Sigmoid colon (tissue), 7 donors: ENCODE data around the gene ZNF778. TPM values are rescaled to one million over a fixed set of nuclear protein-coding genes. Genes with fewer than 3 reads are reported as not detected.

ENCODE experiments used
- DNase-seq: peaks from one replicate; pipeline ENCODE4 v3.0.0-alpha.2; 2019
- H3K27ac ChIP-seq, 4 donors: fragments of 200-600 bp; sonication (generic); one replicate each; pipeline ENCODE4 v1.5.1; 2016 to 2019; ENCODE audit warnings: mild to moderate bottlenecking in 1 of 4
- H3K27me3 ChIP-seq, 3 donors: fragments of 200-600 bp; sonication (generic); one replicate each; pipeline ENCODE4 v1.5.1; 2019; ENCODE audit warnings: mild to moderate bottlenecking in 1 of 3
- H3K36me3 ChIP-seq, 4 donors: fragments of 200-600 bp; sonication (generic); one replicate each; pipeline ENCODE4 v1.5.1; 2016 to 2019
- H3K4me1 ChIP-seq, 4 donors: fragments of 200-600 bp; sonication (generic); one replicate each; pipeline ENCODE4 v1.5.1; 2017 to 2019
- H3K4me3 ChIP-seq, 4 donors: fragments of 200-600 bp; sonication (generic); one replicate each; pipeline ENCODE4 v1.5.1; 2017 to 2019; ENCODE audit warnings: mild to moderate bottlenecking in 2 of 4, moderate library complexity in 1 of 4
- H3K9me3 ChIP-seq, 4 donors: fragments of 200-600 bp in 3 of 4; sonication (generic) in 3 of 4; one replicate each; pipeline versions ENCODE4 v1.5.1 to v1.6.1; 2013 to 2019
- EP300 ChIP-seq, 4 donors: sonication (generic); formaldehyde crosslinking; IDR thresholded peaks; one replicate each; pipeline ENCODE4 v1.6.1; 2017; ENCODE audit warnings: antibody characterized with exemption in 4 of 4
- POLR2A ChIP-seq, 2 donors: fragments of 450-650 bp; IDR thresholded peaks; one replicate each; pipeline ENCODE4 v1.6.1; 2016; ENCODE audit warnings: antibody characterized with exemption in 2 of 2, mild to moderate bottlenecking in 2 of 2, moderate library complexity in 2 of 2
- POLR2AphosphoS5 ChIP-seq, 4 donors: sonication (generic); formaldehyde crosslinking; IDR thresholded peaks; one replicate each; pipeline ENCODE4 v1.6.1; 2017; ENCODE audit warnings: antibody characterized with exemption in 4 of 4
- WGBS, 2 donors: extraction: QIAGEN DNeasy Blood & Tissue Kit; methylation state at CpG; one replicate each; pipeline ENCODE4 v1.1.7; 2013; 5-methylcytosine and 5-hydroxymethylcytosine counted together
- intact Hi-C: fragments of 100-400 bp; cut with DNase I; formaldehyde crosslinking; loops from one replicate; pipeline ENCODE4 v1.15.1; 2023
- polyA plus RNA-seq, 3 donors: library from polyadenylated mRNA; stranded (reverse); fragments of 200-250 nt; gene quantifications; one replicate each; pipeline ENCODE4 v1.2.3, GENCODE V29; 2013
- total RNA-seq, 4 donors: library from RNA; depleted of rRNA; stranded (reverse); fragments of >200 nt; gene quantifications; one replicate each; pipeline ENCODE4 v1.1.0, GENCODE V29; 2016
- TF ChIP-seq, protein P1 (sequence below), 4 experiments: fragments of 450-650 bp in 3 of 4; fragments of 200-600 bp in 1 of 4; IDR thresholded peaks; one replicate each; pipeline ENCODE4 v1.5.1; 2016 to 2019; ENCODE audit warnings: antibody characterized with exemption in 4 of 4, mild to moderate bottlenecking in 3 of 4, moderate library complexity in 2 of 4
- donor health status: healthy with polysubstance abuse.
- donor health status: Bipolar disorder and iron deficiency.
- donor health status: healthy.

The ZNF778 gene
- total and polyA plus RNA-seq, 7 donors = 0.69 to 96.1 (median 12.2) TPM

DNA sequence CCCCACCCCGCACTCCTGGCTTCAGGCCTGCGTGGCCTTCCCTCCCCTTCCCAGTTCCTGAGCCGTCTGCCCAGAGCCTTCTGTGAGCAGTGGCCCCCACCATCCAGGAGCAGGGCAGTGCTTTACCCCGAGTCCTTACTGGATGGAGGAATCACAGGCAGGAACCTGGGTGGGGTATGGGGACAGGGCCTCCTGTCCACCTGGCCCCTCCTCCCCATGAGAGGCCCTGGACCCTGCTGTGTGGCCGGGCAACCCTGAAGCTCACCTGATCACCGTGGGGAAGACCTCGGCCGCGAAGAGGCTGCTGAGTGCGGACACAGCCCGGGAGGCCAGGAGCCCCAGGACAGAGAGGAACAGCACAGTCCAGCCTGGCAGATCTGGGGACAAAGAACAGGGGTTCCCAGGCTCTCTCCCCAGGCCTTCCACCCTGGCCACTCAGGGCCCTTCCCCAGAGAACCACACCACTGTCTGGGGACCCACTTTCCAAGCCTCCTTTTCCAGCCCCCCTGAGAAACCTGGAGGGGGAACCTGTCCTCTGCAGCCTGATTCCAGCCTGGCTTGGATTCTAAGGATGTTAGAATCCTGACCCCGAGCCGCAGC is 20.4 kb upstream of the ZNF778 start:
- Histone ChIP-seq H3K27me3 (peaks cover 35 to 54% (median 53%) of the 10 kb centered on the region in 3 donors), H3K27ac (no peak overlapping the region), H3K4me3 (no peak overlapping the region), H3K9me3 (no peaks in the 10 kb centered on the region), H3K36me3 (no peaks in the 10 kb centered on the region), H3K4me1 (peaks cover 0 to 31% (median 22%) of the 10 kb centered on the region in 4 donors)
- no peak for DNase-seq
- intact Hi-C loops = no loop called here
- TF ChIP-seq POLR2AphosphoS5 (IDR thresholded peaks at IDR 0.05) (no peak), EP300 (IDR thresholded peaks at IDR 0.05) (no peak), POLR2A (IDR thresholded peaks at IDR 0.05) (no peak)
- TF ChIP-seq, protein P1, sequence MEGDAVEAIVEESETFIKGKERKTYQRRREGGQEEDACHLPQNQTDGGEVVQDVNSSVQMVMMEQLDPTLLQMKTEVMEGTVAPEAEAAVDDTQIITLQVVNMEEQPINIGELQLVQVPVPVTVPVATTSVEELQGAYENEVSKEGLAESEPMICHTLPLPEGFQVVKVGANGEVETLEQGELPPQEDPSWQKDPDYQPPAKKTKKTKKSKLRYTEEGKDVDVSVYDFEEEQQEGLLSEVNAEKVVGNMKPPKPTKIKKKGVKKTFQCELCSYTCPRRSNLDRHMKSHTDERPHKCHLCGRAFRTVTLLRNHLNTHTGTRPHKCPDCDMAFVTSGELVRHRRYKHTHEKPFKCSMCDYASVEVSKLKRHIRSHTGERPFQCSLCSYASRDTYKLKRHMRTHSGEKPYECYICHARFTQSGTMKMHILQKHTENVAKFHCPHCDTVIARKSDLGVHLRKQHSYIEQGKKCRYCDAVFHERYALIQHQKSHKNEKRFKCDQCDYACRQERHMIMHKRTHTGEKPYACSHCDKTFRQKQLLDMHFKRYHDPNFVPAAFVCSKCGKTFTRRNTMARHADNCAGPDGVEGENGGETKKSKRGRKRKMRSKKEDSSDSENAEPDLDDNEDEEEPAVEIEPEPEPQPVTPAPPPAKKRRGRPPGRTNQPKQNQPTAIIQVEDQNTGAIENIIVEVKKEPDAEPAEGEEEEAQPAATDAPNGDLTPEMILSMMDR (IDR thresholded peaks at IDR 0.05) = no peak
- WGBS, 2 donors = 86 to 92% methylated on average over 13 of the region's 13 CpGs

DNA sequence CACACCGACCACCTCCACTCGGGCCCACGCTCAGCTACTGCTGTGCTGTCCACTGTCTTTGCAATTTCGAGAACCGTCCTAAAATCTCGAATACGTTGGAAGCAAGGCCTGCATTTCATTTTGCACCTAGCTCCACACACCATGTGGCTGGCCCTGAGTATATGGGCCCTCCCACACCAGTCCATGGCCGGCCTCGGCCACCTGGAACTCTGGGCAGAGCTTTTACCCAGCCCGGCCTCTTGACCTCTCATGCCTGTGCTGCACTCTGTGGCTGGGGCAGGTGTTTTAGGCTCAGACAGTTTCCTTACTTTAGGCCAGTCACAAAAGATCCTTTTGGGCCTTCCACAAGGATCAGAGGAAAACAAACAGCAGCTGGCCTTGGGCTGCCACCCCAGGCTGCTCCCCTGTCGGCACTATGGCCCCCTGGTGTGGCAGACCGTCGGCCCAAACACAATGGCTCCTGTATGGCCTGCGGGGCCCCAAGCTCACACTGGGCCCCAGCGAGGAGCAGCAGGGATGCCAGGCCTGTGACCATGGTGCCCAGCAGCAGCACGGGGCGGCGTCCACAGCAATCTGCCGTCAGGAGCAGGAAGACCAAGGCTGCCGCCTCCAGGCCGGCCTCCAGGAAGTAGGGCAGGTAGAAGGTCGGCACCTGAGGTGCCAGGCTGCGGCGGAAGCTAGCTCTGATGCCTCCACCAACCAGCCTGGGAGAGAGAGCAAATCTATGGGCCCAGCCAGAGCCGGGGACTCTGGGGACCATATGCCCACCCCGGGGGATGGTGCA is 19.7 kb upstream of the ZNF778 start:
- Histone ChIP-seq H3K9me3 (peaks cover 0 to 3% (median 1%) of the 10 kb centered on the region in 4 donors), H3K27me3 (peaks cover 41 to 61% (median 58%) of the 10 kb centered on the region in 3 donors), H3K4me1 (peaks cover 0 to 31% (median 18%) of the 10 kb centered on the region in 4 donors), H3K4me3 (no peak overlapping the region), H3K27ac (no peak overlapping the region), H3K36me3 (no peaks in the 10 kb centered on the region)
- WGBS, 2 donors = 80 to 89% methylated on average over 26 of the region's 26 CpGs
- no peak for DNase-seq
- intact Hi-C loops = no loop called here
- TF ChIP-seq, protein P1 (IDR thresholded peaks at IDR 0.05) = no peak
- TF ChIP-seq POLR2A (IDR thresholded peaks at IDR 0.05) (no peak), POLR2AphosphoS5 (IDR thresholded peaks at IDR 0.05) (no peak), EP300 (IDR thresholded peaks at IDR 0.05) (no peak)

DNA sequence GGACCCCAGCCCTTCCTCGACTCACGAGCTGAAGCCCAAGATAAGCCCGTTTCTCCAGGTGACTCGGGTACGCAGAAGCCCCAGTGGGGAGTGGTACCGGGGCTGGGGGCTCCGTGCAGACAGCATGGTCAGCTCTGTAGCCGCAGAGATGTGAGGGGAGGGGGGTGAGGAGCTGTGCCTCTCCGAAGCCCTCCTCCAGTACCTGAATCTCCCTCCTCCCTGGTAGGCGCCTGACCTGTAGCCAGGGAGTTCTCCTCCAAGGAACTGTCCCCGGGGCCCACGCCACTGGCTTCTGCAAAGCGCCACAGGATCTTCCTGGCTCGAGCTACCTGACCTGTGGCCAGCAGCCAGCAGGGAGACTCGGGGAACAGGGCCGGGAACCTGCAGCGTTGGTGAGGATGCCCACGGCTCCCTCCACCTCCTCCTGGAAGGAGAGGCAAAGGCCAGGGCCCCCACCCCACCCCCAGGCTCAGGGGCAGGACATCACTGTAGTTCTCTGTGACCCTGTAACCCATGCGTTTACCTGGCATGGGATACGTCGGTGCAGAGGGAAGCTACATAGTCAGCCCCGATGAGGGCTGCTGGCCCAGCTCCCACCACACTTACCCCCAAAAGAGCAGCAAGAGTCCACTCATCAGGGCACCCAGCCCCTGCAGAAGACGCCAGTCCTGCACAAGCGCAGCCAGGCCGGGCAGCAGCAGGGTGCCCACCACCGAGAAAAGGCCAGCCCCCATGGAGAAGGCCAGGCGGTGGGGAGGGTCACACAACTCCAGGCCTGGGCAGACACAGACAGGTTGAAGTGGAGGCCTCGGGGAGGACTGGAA is 18.9 kb upstream of the ZNF778 start:
- H3K36me3 ChIP-seq = no peaks in the 10 kb centered on the region
- H3K9me3 ChIP-seq = peaks cover 0 to 3% (median 1%) of the 10 kb centered on the region in 4 donors
- 75 to 92% methylated on average over 28 of the region's 28 CpGs for WGBS, 2 donors
- peaks cover 42 to 63% (median 61%) of the 10 kb centered on the region in 3 donors for H3K27me3 ChIP-seq
- DNase-seq = no peak
- intact Hi-C loops = no loop called here
- no peak overlapping the region for H3K27ac ChIP-seq
- H3K4me3 ChIP-seq = no peak overlapping the region
- TF ChIP-seq EP300 (IDR thresholded peaks at IDR 0.05) (no peak), POLR2A (IDR thresholded peaks at IDR 0.05) (no peak), POLR2AphosphoS5 (IDR thresholded peaks at IDR 0.05) (no peak)
- TF ChIP-seq, protein P1 (IDR thresholded peaks at IDR 0.05) = no peak
- peaks cover 0 to 26% (median 18%) of the 10 kb centered on the region in 4 donors for H3K4me1 ChIP-seq

DNA sequence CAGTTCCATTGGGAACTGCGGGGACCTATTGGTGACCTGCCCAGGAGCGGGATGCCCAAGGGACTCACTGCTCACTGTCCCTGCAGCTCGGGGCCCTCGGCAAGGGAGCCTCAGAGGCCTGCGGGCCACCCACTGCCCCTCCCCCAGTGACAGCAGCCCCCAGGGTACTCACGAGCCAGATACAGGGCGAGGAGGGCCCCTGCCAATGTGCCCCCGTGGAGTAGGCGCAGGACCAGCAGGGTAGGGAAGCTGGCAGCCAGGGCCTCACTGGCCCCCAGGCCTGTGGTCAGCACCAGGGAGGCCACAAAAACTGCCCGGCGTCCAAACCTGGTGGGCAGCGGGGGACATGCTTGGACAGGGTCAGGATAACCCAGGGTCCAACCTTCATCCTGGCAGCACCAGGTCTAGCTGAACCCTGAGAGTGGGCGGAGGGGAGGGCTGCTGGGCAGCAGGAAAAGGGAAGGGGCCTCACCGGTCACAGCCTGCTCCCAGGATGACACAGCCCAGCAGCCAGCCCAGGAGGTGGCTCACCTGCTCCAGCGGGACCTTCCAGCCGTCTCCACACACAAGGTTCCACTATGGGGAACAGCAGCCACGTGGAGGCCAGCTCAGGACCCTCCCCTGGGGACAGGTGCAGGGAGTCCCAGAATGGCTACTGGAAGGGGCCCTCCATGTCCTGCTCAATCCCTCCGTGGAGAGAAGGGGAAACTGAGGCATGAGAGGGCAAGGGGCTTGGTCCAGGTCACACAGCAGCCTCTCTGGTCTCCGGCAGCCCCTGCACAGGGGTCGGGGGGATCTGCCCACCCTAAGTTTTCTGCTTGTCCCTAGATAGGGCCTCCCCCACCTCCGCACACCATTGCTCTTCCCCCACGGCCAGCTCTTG is 18.0 kb upstream of the ZNF778 start:
- TF ChIP-seq, protein P1 (IDR thresholded peaks at IDR 0.05) = no peak
- TF ChIP-seq EP300 (IDR thresholded peaks at IDR 0.05) = no peak
- TF ChIP-seq POLR2A (IDR thresholded peaks at IDR 0.05) = no peak
- TF ChIP-seq POLR2AphosphoS5 (IDR thresholded peaks at IDR 0.05) = no peak
- Histone ChIP-seq H3K27ac (no peak overlapping the region), H3K27me3 (peaks cover 42 to 68% (median 64%) of the 10 kb centered on the region in 3 donors), H3K9me3 (peaks cover 0 to 3% (median 1%) of the 10 kb centered on the region in 4 donors), H3K4me3 (no peak overlapping the region), H3K4me1 (peaks cover 0 to 26% (median 18%) of the 10 kb centered on the region in 4 donors), H3K36me3 (no peaks in the 10 kb centered on the region)
- 63 to 82% methylated on average over 22 of the region's 22 CpGs for WGBS, 2 donors
- intact Hi-C loops = no loop called here
- DNase-seq = no peak
